22Rv1 (cell line): ENCODE data around the gene LRCH3.

Experiments used
- H3K27ac ChIP-seq: fragments of 450-650 bp; 2 replicates; pipeline ENCODE4 v1.5.1; 2017
- ZFX ChIP-seq: fragments of 450-650 bp; IDR thresholded peaks from 2 replicates; pipeline ENCODE4 v1.6.1; 2017; ENCODE audit warnings: antibody characterized with exemption, borderline replicate concordance
- TF ChIP-seq, protein P1 (sequence below): fragments of 450-650 bp; IDR thresholded peaks from 2 replicates; pipeline ENCODE4 v1.5.1; 2017; ENCODE audit warnings: mild to moderate bottlenecking

LRCH3 gene

GRCh38 chr3:197801891-197802778 is 11.1 kb downstream of the LRCH3 start:
- H3K27ac ChIP-seq = no peak overlapping the region
- no peak for TF ChIP-seq ZFX
- TF ChIP-seq, protein P1, sequence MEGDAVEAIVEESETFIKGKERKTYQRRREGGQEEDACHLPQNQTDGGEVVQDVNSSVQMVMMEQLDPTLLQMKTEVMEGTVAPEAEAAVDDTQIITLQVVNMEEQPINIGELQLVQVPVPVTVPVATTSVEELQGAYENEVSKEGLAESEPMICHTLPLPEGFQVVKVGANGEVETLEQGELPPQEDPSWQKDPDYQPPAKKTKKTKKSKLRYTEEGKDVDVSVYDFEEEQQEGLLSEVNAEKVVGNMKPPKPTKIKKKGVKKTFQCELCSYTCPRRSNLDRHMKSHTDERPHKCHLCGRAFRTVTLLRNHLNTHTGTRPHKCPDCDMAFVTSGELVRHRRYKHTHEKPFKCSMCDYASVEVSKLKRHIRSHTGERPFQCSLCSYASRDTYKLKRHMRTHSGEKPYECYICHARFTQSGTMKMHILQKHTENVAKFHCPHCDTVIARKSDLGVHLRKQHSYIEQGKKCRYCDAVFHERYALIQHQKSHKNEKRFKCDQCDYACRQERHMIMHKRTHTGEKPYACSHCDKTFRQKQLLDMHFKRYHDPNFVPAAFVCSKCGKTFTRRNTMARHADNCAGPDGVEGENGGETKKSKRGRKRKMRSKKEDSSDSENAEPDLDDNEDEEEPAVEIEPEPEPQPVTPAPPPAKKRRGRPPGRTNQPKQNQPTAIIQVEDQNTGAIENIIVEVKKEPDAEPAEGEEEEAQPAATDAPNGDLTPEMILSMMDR = peak; percentile 63

- TF ChIP-seq, protein P1 = no peak
- TF ChIP-seq ZFX = no peak
- no peak overlapping the region for H3K27ac ChIP-seq
Observed at GRCh38 chr3:197802779-197803459, 11.9 kb downstream of the LRCH3 start.

GRCh38 chr3:197804511-197804910 is 13.5 kb downstream of the LRCH3 start:
- TF ChIP-seq, protein P1 = no peak
- TF ChIP-seq ZFX = no peak
- H3K27ac ChIP-seq = no peak overlapping the region

GRCh38 chr3:197807969-197808587 is 17.0 kb downstream of the LRCH3 start:
- no peak for TF ChIP-seq ZFX
- TF ChIP-seq, protein P1 = no peak
- H3K27ac ChIP-seq = no peak overlapping the region

- TF ChIP-seq, protein P1 = no peak
- TF ChIP-seq ZFX = no peak
- H3K27ac ChIP-seq = no peak overlapping the region
Observed at GRCh38 chr3:197809356-197810020, 18.4 kb downstream of the LRCH3 start.

GRCh38 chr3:197810901-197811300 is 19.8 kb downstream of the LRCH3 start:
- no peak overlapping the region for H3K27ac ChIP-seq
- no peak for TF ChIP-seq ZFX
- TF ChIP-seq, protein P1 = no peak
